Astrocyte of the hippocampus (primary cell): ENCODE results near the gene UGT1A10.

Experiments
- DNase-seq: peaks from one replicate; pipeline ENCODE4 v3.0.0; 2011; ENCODE audit warnings: low read depth, low spot score

The UGT1A10 gene

DNA sequence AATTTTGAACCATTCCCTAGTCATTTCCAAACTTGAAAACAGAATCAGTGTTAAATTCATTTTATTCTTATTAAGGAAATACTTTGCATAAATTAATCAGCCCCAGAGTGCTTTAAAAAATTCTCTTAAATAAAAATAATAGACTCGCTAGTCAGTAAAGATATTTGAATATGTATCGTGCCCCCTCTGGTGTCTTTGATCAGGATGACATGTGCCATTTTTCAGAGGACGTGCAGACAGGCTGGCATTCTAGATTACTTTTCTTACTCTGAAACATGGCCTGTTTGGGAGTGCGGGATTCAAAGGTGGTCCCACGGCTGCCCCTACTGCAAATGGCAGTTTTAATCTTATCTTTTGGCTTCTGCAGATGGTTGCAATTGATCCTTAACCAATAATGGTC lies 136.3 kb downstream of the UGT1A10 start:
- no peak for DNase-seq

DNA sequence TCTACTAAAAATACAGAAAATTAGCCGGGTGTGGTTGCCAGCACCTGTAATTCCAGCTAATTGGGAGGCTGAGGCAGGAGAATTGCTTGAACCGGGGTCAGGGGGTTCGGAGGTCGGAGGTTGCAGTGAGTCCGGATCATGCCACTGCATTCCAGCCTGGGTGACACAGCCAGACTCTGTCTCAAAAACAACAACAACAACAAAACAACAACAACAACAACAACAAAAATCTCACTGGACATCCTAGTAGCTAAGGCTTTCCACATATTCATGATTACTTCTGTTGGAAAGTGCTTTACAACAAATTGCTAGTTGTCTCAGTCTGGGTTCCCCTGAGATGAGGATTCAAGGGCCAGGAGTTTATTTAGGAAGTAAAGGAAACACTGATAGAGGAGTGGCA lies 137.6 kb downstream of the UGT1A10 start:
- DNase-seq, result no peak

DNA sequence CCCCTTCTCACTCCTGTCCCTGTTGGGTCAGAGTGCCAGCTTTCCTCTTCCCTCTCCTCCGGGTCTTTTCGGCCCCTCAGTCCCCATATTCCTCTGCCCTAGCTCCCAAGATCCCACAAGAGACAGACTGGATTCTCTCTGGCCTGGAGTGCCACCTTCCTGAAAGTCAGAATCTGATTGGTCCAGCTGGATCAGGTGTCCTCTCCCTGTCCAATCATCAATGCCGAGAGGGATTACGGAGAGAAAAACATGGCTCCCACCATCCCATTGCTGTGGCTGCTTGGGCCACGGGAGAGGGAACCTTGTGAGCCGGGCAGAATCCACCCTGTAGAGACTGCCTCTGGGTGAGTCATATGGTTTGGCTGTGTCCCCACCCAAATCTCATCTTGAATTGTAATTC lies 139.2 kb downstream of the UGT1A10 start:
- no peak for DNase-seq

DNA sequence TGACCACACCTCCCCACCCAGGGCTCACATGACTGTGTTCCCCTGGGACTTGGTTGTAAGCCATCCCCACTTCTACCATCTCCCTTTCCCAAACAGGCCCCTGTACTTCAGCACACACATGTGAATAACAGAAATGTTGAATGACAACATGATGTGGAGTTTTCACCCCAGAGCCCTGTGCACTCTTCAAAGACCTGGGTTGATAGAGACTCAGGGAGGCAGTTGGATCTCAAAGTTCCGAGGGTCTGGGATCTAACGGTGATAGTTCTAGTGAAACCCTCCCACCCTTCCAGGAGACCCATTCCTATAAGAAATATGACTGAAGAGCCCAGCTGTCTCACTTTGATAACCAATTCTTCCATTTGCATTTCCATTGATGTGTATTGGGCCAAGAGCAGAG lies 141.8 kb downstream of the UGT1A10 start, which contains the start of gene MROH2A:
Gene MROH2A, plus strand, starts transcription at position 301 of the 400 bp plus-strand sequence. CDS start 1,029 bp downstream, outside the sequence.
- DNase-seq, result no peak

DNA sequence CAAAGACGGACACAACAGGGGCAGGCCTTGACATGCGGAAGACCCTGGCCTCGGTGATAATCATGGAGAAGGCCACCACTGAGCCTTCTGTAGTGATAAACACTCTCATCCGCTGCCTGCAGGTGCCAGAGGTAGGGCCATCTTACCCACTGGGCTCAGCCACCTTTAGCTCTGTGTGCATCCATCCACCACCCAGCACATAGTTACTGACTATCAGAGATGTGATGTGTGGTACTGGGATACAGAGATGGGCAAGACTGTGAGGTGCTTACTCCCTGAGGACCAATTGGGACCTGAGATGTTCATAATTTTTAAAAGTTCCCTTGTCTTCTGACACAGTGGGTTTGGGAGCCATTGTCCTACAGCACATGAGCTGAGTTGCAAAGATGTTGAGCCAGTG lies 143.5 kb downstream of the UGT1A10 start:
- no peak for DNase-seq

DNA sequence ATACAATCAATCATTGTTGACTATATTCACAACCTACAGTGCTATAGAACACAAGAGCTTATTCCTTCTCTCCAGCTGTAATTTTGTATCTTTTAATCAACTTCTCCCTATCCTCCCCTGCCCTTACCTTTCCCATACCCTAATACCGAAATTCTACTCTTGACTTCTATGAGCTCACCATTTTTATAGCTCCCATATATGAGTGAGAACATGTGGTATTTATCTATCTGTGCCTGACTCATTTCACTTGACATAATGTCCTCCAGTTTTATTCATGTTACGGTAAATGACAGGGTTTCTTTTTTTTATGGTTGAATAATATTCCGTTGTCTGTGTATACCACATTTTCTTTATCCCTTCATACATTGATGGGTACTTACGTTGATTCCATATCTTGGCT lies 144.5 kb downstream of the UGT1A10 start:
- DNase-seq, result no peak

DNA sequence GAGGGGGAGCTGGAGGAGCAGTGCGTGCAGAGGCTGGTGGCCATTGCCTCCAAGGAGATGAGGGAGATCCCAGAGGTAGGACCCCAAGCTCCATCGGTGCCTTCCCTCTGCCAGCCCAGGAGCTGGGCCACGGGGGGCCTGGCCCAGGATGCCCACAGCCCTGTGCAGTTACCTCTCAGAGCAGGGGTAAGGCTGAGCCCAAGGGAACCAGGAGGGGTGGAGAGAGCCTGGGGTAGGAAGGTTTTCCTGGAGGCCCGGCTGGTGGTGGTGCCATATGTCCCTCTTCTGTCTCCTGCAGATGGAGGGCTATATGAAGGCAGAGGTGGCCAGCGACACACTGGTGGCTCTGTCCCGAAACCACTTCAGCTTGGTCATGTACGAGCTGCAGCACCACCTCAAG lies 153.3 kb downstream of the UGT1A10 start:
- no peak for DNase-seq

DNA sequence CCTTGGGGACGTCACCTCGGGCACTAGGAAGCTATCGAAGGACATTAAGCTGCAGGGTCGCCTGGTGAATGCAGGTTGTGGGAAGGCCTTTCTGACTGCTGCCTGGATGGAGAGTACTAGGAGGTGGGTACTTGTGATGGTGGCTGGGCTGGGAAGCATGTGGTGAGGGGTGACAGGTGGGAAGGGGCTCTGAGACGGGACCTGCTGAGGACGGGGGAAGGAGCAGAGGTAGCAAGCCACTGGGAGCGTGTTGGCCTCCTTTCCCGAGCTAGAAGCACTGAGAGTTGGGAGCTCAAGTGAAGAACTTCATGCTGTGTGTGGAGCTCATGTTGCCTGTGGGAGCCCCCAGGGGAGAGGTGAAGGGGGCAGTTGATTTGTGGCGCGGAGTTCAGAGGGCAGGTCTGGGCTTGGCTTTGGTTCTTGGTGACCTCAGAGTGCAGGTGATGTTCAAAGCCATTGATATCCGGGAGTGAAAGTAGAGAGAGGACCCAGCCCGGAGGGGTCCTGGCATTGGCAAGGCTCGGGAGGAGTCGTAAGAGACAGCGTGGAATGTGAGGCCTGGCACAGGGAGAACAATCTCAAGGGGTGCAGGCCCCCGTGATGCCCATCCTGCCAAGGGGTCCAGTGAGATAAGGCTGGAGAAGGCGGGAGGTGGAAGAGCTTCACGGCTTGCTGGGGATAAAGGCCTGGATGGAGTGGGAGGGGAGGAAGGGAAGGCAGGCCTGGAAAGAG lies 155.1 kb downstream of the UGT1A10 start:
- no peak for DNase-seq

DNA sequence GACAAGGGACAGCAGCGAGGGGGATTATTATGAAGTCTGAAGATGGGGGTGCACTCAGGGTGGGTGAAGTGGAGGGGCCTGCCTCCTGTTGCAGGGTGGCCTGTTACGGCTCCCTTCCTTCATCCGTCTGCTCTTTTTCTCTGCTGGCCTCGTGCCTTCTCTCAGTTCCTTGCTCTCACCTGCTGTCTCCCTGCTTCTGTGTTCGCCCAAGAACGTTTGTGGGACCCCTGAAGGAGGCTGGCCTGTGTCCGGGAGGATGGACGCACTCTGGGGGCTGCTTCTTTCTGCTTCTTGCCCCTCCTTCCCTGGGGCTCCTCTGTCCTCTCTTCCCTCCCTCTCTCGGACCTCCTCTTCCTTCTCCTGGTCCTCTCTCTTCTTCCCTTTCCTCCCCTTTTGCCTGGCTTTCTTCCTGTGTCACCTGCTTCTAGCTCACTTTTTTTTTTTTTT lies 155.7 kb downstream of the UGT1A10 start:
- no peak for DNase-seq

DNA sequence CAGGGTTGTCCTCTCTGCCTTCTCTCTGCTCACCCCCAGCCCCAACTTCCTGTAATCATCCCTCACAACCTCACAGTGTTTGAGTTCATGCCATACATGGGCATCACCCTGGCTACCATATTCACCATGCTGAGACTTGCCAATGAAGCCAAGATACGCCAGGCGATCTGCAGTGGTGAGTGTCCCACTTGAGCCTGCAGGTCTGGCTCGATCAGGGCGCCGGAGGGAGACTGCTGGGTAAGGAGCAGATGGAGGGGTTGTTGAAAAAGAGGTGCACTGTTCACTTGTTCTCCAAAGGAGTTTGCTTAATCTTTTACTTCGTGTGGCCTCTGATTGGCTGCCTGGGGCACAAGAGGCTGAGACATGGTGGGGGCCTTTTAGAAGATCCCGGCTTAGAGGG lies 156.5 kb downstream of the UGT1A10 start:
- no peak for DNase-seq

DNA sequence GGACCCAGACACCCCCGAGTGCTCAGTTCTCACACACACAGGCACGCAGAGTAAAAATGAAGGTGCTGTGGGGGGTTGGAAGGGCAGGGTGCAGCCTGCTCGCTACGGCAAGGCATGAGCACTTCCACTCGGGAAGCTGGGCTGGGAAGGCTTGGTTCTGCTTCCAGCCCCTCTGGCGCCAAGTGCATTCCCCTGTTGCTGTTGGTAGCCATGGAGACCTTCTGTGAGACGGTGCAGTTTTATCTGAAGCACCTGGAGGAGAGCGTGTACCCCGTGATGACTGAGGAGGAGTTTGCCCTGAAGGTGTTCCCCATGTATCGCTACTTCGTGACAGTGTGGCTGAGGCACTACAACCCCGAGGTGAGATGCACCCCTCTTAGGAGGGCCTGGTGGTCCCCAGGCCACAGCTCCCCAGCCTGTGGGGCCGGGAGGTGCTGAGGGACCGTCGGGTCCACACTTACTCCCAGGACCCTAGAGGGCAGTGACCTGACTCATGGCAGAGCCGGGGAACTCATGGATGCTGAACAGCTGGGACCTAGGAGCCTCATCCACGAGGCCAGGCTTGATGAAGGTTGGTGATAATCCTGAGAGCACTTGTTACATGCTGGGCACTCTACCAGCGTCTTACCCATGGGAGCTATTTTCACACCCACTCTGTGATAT lies 157.3 kb downstream of the UGT1A10 start:
- DNase-seq, result no peak

DNA sequence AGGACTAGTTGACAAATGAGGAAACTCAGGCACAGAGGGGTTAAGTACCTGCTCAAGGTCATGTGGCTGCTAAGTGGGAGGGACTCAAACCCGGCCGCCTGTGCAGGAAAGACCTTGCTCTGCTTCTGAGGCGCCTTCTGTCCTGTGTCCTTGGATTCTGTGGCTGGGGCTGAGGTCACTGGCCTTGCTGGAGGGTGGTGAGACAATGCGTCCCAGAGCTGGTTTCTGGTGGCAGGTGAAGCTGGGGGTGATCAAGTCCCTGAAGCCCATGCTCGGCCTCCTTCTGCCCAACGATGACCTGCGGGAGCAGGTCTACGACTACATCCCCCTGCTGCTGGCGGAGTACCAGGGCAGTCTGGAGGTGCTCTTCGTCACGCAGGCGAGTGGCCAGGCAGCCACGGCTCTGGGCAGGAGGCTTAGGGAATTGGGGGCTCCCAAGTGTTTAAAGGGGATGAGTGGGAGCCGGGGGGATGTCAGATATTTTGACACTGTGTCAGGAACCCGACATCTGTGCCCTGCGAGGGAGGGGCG lies 157.9 kb downstream of the UGT1A10 start:
- DNase-seq, result no peak

DNA sequence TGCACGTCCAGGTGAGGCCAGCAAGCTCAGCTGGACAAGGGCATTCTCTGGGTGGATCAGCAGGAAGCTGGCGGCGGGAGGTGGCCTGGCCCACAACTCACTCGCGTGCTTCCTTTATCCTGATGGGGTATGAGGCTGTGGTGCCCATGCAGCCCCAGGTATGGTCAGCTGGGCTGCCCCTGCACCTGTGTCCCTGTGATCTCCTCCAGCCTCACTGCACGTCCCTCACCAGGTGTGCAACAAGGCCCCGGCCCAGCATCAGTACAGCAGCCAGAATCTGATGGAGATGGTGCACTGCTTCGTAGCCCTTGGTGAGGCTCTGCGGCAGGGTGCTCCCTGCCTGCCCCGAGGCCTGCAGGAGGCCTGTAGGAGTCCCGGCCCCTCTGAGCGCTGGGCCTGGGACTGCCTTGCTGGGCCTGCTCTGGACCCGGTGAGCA lies 159.5 kb downstream of the UGT1A10 start:
- DNase-seq, result no peak

DNA sequence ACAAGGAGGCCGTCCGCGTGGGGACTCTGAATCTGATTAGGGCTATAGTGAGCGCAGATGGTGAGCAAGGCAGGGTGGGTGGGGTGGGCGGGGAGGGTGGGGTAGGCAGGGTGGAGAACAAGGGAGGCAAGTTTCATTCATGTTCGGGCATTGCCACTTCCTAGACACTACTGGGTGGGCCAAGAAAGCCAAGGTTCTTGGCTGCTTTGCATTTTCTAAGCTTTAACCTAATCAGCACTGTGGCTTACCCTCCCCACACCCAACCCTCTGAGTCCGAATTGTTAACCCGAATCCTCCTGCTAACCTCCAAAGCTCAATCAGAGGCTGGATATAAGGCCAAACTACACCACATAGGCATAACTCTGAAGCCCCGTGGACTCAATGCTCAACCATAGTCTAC lies 160.0 kb downstream of the UGT1A10 start:
- no peak for DNase-seq

DNA sequence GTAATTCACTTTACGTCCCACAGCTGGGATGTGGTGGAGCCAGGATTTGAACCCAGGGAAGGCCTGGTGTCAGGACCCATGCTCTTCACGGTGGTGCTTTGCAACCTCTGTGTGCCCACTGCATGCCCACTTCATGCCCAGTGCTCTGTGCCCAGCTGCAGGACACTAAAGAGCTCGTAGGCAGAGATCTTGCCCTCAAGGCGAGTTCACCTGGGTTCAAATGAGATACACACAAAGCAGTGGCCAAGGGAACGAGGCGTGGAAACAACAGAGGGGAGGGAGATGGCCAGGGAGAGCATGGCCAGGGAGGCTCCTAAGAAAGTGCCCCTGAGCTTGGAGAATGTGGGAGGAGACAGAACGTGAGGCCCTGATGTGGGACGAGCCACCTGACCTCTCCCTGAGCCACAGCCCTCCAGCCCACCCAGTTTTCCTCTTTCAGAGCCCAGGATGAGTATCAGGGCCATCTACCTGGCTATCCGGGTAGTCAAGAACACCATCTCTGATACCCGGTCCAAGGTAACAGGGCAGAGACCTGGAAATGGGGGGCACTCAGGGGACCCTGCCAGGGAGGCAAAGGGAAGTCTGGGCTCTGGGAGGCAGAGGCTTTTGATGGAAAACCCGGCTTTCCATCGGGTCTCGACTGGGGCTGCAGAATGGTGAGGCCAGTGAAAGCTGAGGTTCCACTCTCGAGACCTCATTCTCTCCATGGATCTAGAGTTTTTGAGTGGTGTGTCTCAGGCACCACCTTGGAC lies 162.3 kb downstream of the UGT1A10 start:
- no peak for DNase-seq

DNA sequence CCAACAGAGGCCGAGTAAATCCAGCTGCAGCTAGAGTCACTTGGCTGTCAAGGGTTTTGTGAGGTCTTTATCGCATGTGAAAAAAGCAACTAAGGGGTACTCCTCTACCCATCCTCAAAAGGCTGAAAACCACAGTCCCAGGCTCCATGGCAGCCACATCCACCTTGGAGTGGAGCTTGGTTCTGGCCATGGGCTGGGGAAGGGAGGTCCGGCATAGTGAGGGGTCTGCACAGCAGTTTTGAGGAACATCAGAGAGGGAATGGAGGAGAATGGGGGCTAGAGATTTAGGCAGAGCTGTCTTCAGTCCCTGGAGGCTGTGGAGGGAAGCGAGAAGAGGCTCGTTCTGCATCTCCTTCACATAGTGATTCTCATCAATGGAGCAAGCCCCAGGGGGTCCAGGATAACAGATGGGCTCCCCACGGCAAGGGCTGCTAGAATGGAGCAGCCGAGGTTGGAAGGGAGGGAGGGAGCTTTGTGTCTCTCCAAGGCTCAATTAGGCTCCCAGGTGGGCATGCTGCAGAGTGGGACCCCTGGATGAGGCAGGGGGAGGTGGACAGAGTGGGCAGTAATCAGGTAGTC lies 162.9 kb downstream of the UGT1A10 start:
- DNase-seq, result no peak

DNA sequence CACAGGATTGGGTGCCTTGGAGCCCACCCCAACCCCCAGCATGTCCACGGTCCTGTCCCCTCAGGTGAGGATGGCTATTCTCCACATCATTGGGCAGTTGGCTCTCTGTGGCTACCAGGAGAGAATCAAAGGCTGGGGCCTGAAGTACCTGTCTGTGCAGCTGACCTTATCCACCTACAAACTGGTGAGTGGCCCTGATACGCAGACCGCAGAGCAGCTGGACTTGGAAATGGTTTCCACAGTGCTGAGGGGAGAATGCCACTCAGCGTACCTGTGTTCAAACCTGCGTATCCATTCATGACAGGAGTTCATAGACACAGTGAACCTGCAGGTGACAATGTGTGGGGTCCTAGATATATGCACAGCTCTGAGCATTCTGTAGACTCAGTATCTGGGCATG lies 163.5 kb downstream of the UGT1A10 start:
- no peak for DNase-seq

DNA sequence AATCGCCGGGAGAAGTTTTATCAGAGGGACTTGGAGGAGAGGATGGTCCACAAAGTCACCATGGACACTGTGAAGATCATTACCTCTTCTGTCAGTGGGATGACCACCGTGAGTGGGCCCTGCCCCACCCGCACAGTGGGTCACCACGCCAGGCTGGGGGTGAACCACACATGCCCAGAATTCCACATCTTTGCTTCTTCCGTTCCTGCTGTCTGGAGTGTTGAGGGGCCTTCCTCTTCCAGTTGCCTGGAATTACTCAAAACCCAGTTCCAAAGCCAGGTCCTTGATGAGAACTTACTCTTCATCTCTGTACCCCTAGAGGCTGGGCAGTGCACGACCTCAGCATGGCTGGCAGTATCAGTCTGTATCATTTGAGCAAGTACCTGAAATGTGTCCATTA lies 164.0 kb downstream of the UGT1A10 start:
- no peak for DNase-seq

DNA sequence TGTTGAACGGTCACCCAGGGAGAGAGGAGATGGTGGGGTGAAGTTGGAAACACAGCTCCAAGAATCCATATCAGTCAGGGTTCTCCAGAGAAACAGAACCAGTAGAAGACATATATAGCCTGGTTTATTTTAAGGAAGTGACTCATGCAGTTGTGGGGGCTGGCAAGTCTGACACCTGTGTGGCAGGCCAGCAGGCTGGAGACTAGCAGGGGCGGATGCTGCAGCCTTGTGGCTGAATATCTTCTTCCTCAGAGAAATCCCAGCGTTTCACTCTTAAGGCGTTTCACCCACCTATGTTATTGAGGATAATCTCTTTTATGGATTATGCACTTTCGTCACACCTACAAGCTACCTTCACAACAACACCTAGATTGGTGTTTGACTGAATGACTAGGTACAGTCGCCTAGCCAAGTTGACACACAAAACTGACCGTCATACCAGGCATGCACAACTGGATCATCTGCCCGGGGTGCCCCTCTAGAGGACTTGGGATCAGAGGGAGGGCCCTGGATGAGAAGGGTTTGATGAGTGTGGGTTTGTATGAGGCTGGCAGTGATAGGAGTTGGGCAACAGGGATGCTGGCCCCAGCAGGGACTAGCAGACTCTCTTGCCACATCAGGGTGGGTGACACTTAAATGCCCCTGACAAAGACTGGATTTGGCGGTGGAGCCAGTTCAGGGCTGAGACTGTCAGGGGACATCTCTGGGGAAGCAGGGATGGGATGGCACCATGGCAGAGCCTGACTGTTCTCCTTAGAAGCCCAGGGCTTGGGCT lies 165.3 kb downstream of the UGT1A10 start:
- no peak for DNase-seq

DNA sequence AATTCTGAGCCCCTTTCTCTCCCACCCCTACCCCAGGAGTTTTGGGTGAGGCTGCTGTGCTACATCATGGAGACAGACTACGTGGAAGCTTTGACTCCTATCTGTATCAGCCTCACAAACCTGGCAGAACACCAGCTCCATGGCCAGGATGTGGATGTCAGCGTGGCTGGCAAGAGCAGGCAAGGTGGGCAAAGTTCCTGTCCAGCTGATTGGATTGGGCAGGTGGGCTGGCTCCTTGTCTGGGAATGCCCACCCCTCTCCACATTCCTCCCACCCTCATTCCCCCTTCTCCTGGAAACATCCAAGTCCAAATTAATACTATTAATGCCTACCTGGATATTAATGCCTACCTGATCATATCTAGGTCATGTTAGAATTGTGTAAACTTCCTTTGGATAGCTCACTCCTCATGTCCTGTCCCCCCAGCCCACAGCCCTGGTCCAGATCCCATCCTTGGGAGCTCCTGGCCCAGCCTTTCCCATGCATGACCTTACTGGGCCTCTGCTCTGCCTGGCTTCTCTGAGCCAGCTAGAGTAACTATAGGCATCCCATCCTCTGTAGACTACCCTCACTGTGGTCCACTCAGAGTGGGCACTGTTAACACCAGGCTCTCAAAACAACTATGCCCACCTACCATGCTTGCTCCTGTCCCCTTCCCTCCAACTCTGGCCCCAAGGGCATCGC lies 166.0 kb downstream of the UGT1A10 start:
- no peak for DNase-seq
